ENCODE results near the gene ADSL.

Gene ADSL

GRCh38 chr22:40400159-40400558 is 53.9 kb downstream of the ADSL start:
- no peak for ATAC-seq

DNA sequence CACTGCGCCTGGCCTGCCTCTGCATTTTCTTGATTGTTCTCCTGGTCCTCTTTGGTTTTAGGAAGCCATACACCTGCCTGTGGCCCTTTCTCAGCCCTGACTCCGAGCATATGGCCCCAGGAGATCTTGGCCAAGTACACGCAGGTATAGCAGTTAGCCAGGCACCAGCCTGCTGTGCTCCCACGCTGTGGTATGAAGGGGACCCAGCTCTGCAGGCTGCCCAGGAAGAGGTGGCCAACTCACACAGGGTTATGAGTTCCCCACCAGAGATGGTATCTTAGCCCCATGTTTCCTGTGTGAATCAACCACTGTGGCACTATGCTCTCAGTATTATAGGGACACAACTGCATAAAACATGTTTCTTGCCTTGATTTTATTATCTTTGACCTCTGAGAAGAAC is 55.2 kb downstream of the ADSL start:
- ATAC-seq, result no peak
- no peak for TF ChIP-seq CSDC2 (CRISPR knock-in tag; IDR thresholded peaks at IDR 0.05)
- TF ChIP-seq ESRRG (CRISPR knock-in tag; IDR thresholded peaks at IDR 0.05), result no peak
- TF ChIP-seq SNAI2 (CRISPR knock-in tag; IDR thresholded peaks at IDR 0.05), result no peak
- TF ChIP-seq ARNTL (CRISPR knock-in tag; IDR thresholded peaks at IDR 0.05; ENCODE audit: borderline replicate concordance, low read depth), result no peak
- TF ChIP-seq PPARA (CRISPR knock-in tag; IDR thresholded peaks at IDR 0.05; ENCODE audit: borderline replicate concordance), result no peak
- TF ChIP-seq ZFP3 (CRISPR knock-in tag; IDR thresholded peaks at IDR 0.05), result no peak
- TF ChIP-seq BACH2 (CRISPR knock-in tag; IDR thresholded peaks at IDR 0.05; ENCODE audit: borderline replicate concordance), result no peak
- no peak for TF ChIP-seq GLIS3 (CRISPR knock-in tag; IDR thresholded peaks at IDR 0.05)
- TF ChIP-seq TCF4 (CRISPR knock-in tag; IDR thresholded peaks at IDR 0.05; ENCODE audit: borderline replicate concordance), result no peak
- TF ChIP-seq CREB5 (CRISPR knock-in tag; IDR thresholded peaks at IDR 0.05; ENCODE audit: low read depth), result no peak
- no peak for TF ChIP-seq ZNF8 (CRISPR knock-in tag; IDR thresholded peaks at IDR 0.05)
- no peak for TF ChIP-seq ZNF70 (CRISPR knock-in tag; IDR thresholded peaks at IDR 0.05)
- no peak for TF ChIP-seq ZC3H10 (CRISPR knock-in tag; IDR thresholded peaks at IDR 0.05)
- no peak for TF ChIP-seq OSR1 (CRISPR knock-in tag; IDR thresholded peaks at IDR 0.05)
- TF ChIP-seq, protein P1, sequence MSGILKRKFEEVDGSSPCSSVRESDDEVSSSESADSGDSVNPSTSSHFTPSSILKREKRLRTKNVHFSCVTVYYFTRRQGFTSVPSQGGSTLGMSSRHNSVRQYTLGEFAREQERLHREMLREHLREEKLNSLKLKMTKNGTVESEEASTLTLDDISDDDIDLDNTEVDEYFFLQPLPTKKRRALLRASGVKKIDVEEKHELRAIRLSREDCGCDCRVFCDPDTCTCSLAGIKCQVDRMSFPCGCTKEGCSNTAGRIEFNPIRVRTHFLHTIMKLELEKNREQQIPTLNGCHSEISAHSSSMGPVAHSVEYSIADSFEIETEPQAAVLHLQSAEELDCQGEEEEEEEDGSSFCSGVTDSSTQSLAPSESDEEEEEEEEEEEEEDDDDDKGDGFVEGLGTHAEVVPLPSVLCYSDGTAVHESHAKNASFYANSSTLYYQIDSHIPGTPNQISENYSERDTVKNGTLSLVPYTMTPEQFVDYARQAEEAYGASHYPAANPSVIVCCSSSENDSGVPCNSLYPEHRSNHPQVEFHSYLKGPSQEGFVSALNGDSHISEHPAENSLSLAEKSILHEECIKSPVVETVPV (CRISPR knock-in tag; IDR thresholded peaks at IDR 0.05), result no peak
- TF ChIP-seq ZFP30 (CRISPR knock-in tag; IDR thresholded peaks at IDR 0.05), result no peak
- no peak for TF ChIP-seq ZNF565 (CRISPR knock-in tag; conservative IDR thresholded peaks at IDR 0.05; ENCODE audit: low read depth)
- no peak for TF ChIP-seq RARB (CRISPR knock-in tag; IDR thresholded peaks at IDR 0.05)
- TF ChIP-seq TOX (CRISPR knock-in tag; IDR thresholded peaks at IDR 0.05; ENCODE audit: borderline replicate concordance), result no peak

More at GRCh38 chr22:40400159-40400558, 53.9 kb downstream of the ADSL start:
- no peak for TF ChIP-seq OSR1 (CRISPR knock-in tag; IDR thresholded peaks at IDR 0.05)
- TF ChIP-seq, protein P2, sequence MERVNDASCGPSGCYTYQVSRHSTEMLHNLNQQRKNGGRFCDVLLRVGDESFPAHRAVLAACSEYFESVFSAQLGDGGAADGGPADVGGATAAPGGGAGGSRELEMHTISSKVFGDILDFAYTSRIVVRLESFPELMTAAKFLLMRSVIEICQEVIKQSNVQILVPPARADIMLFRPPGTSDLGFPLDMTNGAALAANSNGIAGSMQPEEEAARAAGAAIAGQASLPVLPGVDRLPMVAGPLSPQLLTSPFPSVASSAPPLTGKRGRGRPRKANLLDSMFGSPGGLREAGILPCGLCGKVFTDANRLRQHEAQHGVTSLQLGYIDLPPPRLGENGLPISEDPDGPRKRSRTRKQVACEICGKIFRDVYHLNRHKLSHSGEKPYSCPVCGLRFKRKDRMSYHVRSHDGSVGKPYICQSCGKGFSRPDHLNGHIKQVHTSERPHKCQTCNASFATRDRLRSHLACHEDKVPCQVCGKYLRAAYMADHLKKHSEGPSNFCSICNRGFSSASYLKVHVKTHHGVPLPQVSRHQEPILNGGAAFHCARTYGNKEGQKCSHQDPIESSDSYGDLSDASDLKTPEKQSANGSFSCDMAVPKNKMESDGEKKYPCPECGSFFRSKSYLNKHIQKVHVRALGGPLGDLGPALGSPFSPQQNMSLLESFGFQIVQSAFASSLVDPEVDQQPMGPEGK (CRISPR knock-in tag; IDR thresholded peaks at IDR 0.05; ENCODE audit: borderline replicate concordance), result no peak
- TF ChIP-seq ARNTL (CRISPR knock-in tag; IDR thresholded peaks at IDR 0.05; ENCODE audit: borderline replicate concordance, low read depth), result no peak
- no peak for TF ChIP-seq GLIS3 (CRISPR knock-in tag; IDR thresholded peaks at IDR 0.05)

DNA sequence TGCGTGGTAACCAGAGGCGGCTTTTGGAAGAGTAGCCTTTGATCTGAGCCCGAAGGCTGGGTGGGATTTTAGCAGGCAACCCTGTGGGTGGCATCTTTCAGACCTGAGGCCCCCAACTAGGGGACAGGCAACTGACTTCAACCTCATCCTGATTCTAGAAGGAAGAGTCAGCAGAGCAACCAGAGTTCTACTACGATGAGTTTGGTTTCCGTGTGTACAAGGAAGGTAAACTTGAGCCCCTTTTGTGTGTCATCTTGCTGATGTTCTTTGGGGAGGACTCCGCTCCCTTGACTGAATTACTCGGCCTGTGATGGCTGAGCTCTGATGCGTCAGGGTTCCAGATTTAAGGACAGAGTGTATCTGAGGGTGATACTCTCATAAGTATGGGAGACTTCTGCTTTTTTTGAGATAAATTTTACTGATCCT is 55.7 kb downstream of the ADSL start:
- TF ChIP-seq BACH2 (CRISPR knock-in tag; IDR thresholded peaks at IDR 0.05; ENCODE audit: borderline replicate concordance) (no peak), CSDC2 (CRISPR knock-in tag; IDR thresholded peaks at IDR 0.05) (no peak), CREB5 (CRISPR knock-in tag; IDR thresholded peaks at IDR 0.05; ENCODE audit: low read depth) (no peak), ZC3H10 (CRISPR knock-in tag; IDR thresholded peaks at IDR 0.05) (no peak), ARNTL (CRISPR knock-in tag; IDR thresholded peaks at IDR 0.05; ENCODE audit: borderline replicate concordance, low read depth) (no peak), ZNF8 (CRISPR knock-in tag; IDR thresholded peaks at IDR 0.05) (no peak), GLIS3 (CRISPR knock-in tag; IDR thresholded peaks at IDR 0.05) (no peak), TOX (CRISPR knock-in tag; IDR thresholded peaks at IDR 0.05; ENCODE audit: borderline replicate concordance) (no peak), ZFP3 (CRISPR knock-in tag; IDR thresholded peaks at IDR 0.05) (no peak), ZNF565 (CRISPR knock-in tag; conservative IDR thresholded peaks at IDR 0.05; ENCODE audit: low read depth) (no peak), OSR1 (CRISPR knock-in tag; IDR thresholded peaks at IDR 0.05) (no peak)
- TF ChIP-seq, protein P3, sequence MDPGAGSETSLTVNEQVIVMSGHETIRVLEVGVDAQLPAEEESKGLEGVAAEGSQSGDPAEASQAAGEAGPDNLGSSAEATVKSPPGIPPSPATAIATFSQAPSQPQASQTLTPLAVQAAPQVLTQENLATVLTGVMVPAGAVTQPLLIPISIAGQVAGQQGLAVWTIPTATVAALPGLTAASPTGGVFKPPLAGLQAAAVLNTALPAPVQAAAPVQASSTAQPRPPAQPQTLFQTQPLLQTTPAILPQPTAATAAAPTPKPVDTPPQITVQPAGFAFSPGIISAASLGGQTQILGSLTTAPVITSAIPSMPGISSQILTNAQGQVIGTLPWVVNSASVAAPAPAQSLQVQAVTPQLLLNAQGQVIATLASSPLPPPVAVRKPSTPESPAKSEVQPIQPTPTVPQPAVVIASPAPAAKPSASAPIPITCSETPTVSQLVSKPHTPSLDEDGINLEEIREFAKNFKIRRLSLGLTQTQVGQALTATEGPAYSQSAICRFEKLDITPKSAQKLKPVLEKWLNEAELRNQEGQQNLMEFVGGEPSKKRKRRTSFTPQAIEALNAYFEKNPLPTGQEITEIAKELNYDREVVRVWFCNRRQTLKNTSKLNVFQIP (CRISPR knock-in tag; IDR thresholded peaks at IDR 0.05; ENCODE audit: borderline replicate concordance, low read depth), result no peak
- no peak for ATAC-seq
